SK-N-SH (cell line): ENCODE measurements around the gene SEC14L2.

Experiments used
- CTCF ChIP-seq: fragments of 200-600 bp; sonication (generic); IDR thresholded peaks from 2 replicates; pipeline ENCODE4 v1.6.1; 2017; ENCODE audit warnings: antibody characterized with exemption, mild to moderate bottlenecking, moderate library complexity
- EP300 ChIP-seq, 2 experiments: IDR thresholded peaks; 2 replicates each; pipeline versions ENCODE4 v1.4.0 to v1.6.1; 2012; ENCODE audit warnings: borderline replicate concordance in 1 of 2, low read depth in 1 of 2, low read length in 1 of 2
- GATA2 ChIP-seq: sonication (generic); formaldehyde crosslinking; IDR thresholded peaks from 2 replicates; pipeline ENCODE4 v1.5.0; 2020; ENCODE audit warnings: mild to moderate bottlenecking, missing genetic modification reagents
- JUND ChIP-seq: IDR thresholded peaks from 2 replicates; pipeline ENCODE4 v1.4.0; 2012
- MXI1 ChIP-seq: IDR thresholded peaks from 2 replicates; pipeline ENCODE4 v1.6.1; 2012; ENCODE audit warnings: mild to moderate bottlenecking, low read depth, low read length, improper control_type of control experiment
- NFIC ChIP-seq: IDR thresholded peaks from 2 replicates; pipeline ENCODE4 v1.4.0; 2012; ENCODE audit warnings: borderline replicate concordance
- TF ChIP-seq, protein P1 (sequence below): fragments of 150-350 bp; IDR thresholded peaks from 2 replicates; pipeline ENCODE4 v1.6.1; 2017; ENCODE audit warnings: antibody characterized with exemption, low read length, low read depth, borderline replicate concordance

- TF ChIP-seq GATA2 (no peak), CTCF (no peak), EP300 (IDR thresholded peaks at IDR 0.05; ENCODE audit: borderline replicate concordance in 1 of 2, low read depth in 1 of 2, low read length in 1 of 2) (no peak), NFIC (no peak), MXI1 (no peak), JUND (no peak)
- TF ChIP-seq, protein P1, sequence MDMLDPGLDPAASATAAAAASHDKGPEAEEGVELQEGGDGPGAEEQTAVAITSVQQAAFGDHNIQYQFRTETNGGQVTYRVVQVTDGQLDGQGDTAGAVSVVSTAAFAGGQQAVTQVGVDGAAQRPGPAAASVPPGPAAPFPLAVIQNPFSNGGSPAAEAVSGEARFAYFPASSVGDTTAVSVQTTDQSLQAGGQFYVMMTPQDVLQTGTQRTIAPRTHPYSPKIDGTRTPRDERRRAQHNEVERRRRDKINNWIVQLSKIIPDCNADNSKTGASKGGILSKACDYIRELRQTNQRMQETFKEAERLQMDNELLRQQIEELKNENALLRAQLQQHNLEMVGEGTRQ = no peak
Measured at GRCh38 chr22:30357650-30358215, 39.1 kb upstream of the SEC14L2 start.
